H9 (cell line): Measurements from ENCODE around the gene RDH13. TPM values are rescaled to one million over a fixed set of nuclear protein-coding genes. Genes with fewer than 3 reads are reported as not detected.

Source experiments
- DNase-seq: peaks from one replicate; pipeline ENCODE4 v3.0.0-alpha.2; 2017
- H2AFZ ChIP-seq: one replicate; pipeline ENCODE4 v1.6.1; 2013; ENCODE audit warnings: mild to moderate bottlenecking, low read length, control low read depth, moderate library complexity
- H2AK5ac ChIP-seq: 2 replicates; pipeline ENCODE4 v1.6.1; 2013; ENCODE audit warnings: low read length, control low read depth, mixed read lengths; ENCODE audit not compliant: insufficient read length
- H2BK120ac ChIP-seq: one replicate; pipeline ENCODE4 v1.6.1; 2013; ENCODE audit warnings: low read depth, mild to moderate bottlenecking, low read length, control low read depth, inconsistent platforms; ENCODE audit not compliant: poor library complexity, severe bottlenecking
- H2BK12ac ChIP-seq: 2 replicates; pipeline ENCODE4 v1.6.1; 2013; ENCODE audit warnings: low read length, control low read depth, mixed read lengths, low read depth; ENCODE audit not compliant: insufficient read length
- H2BK15ac ChIP-seq: 2 replicates; pipeline ENCODE4 v1.6.1; 2013; ENCODE audit warnings: low read depth, low read length, control low read depth
- H2BK20ac ChIP-seq: one replicate; pipeline ENCODE4 v1.6.1; 2013; ENCODE audit warnings: low read depth, mild to moderate bottlenecking, low read length, control low read depth, inconsistent platforms; ENCODE audit not compliant: poor library complexity, severe bottlenecking
- H2BK5ac ChIP-seq: 2 replicates; pipeline ENCODE4 v1.6.1; 2013; ENCODE audit warnings: low read length, control low read depth, mixed read lengths; ENCODE audit not compliant: insufficient read length
- H3K14ac ChIP-seq: 2 replicates; pipeline ENCODE4 v1.6.1; 2013; ENCODE audit warnings: low read length, control low read depth; ENCODE audit not compliant: insufficient read depth
- H3K18ac ChIP-seq: 2 replicates; pipeline ENCODE4 v1.6.1; 2013; ENCODE audit warnings: low read depth, mild to moderate bottlenecking, mixed read lengths, low read length, control low read depth; ENCODE audit not compliant: insufficient read length
- H3K23ac ChIP-seq: 2 replicates; pipeline ENCODE4 v1.6.1; 2013; ENCODE audit warnings: low read length, control low read depth, mixed read lengths, low read depth; ENCODE audit not compliant: insufficient read length
- H3K23me2 ChIP-seq: 2 replicates; pipeline ENCODE4 v1.6.1; 2013; ENCODE audit warnings: low read depth, mild to moderate bottlenecking, mixed read lengths, low read length, control low read depth; ENCODE audit not compliant: insufficient read length, poor library complexity, severe bottlenecking
- H3K27ac ChIP-seq: 2 replicates; pipeline ENCODE4 v1.5.1; 2013; ENCODE audit warnings: low read length, control low read depth, mixed read lengths, low read depth; ENCODE audit not compliant: insufficient read length
- H3K27me3 ChIP-seq: 2 replicates; pipeline ENCODE4 v1.6.1; 2013; ENCODE audit warnings: low read length, control low read depth, inconsistent platforms; ENCODE audit not compliant: insufficient read depth
- H3K4ac ChIP-seq: 2 replicates; pipeline ENCODE4 v1.6.1; 2013; ENCODE audit warnings: low read depth, mild to moderate bottlenecking, control low read depth, inconsistent platforms, low read length, moderate library complexity
- H3K4me1 ChIP-seq: 2 replicates; pipeline ENCODE4 v1.6.1; 2013; ENCODE audit warnings: low read length, control low read depth, inconsistent platforms; ENCODE audit not compliant: insufficient read depth
- H3K4me2 ChIP-seq: 2 replicates; pipeline ENCODE4 v1.6.1; 2013; ENCODE audit warnings: low read length, control low read depth, mixed read lengths; ENCODE audit not compliant: insufficient read length, insufficient read depth
- H3K56ac ChIP-seq: 2 replicates; pipeline ENCODE4 v1.6.1; 2013; ENCODE audit warnings: low read depth, mild to moderate bottlenecking, mixed read lengths, low read length, control low read depth; ENCODE audit not compliant: insufficient read length
- H3K79me1 ChIP-seq: 2 replicates; pipeline ENCODE4 v1.6.1; 2013; ENCODE audit warnings: low read depth, mild to moderate bottlenecking, moderate library complexity, low read length, control low read depth, inconsistent platforms; ENCODE audit not compliant: insufficient read depth, poor library complexity, severe bottlenecking
- H3K79me2 ChIP-seq: 2 replicates; pipeline ENCODE4 v1.6.1; 2013; ENCODE audit warnings: low read length, control low read depth, inconsistent platforms; ENCODE audit not compliant: insufficient read depth
- H3K9ac ChIP-seq: 2 replicates; pipeline ENCODE4 v1.6.1; 2013; ENCODE audit warnings: low read length, control low read depth, mixed read lengths; ENCODE audit not compliant: insufficient read length; ENCODE audit errors: extremely low read depth
- H3K9me3 ChIP-seq: one replicate; pipeline ENCODE4 v1.6.1; 2013; ENCODE audit warnings: low read depth, low read length, inconsistent platforms; ENCODE audit not compliant: control insufficient read depth
- H3T11ph ChIP-seq: one replicate; pipeline ENCODE4 v1.6.1; 2013; ENCODE audit warnings: mild to moderate bottlenecking, low read length, control low read depth, inconsistent platforms
- H4K20me1 ChIP-seq: one replicate; pipeline ENCODE4 v1.6.1; 2013; ENCODE audit not compliant: control insufficient read depth, insufficient read length, insufficient read depth
- H4K5ac ChIP-seq: 2 replicates; pipeline ENCODE4 v1.6.1; 2013; ENCODE audit warnings: low read depth, mild to moderate bottlenecking, mixed read lengths, low read length, control low read depth; ENCODE audit not compliant: insufficient read length
- H4K8ac ChIP-seq: replicated peaks from 2 replicates; pipeline ENCODE4 v1.6.1; 2013; ENCODE audit warnings: low read length, control low read depth, mixed read lengths, low read depth; ENCODE audit not compliant: insufficient read length
- H4K91ac ChIP-seq: 2 replicates; pipeline ENCODE4 v1.6.1; 2013; ENCODE audit warnings: low read depth, mild to moderate bottlenecking, moderate library complexity, mixed read lengths, low read length, control low read depth; ENCODE audit not compliant: insufficient read length
- H3K27ac Mint-ChIP-seq, 3 experiments: 2 replicates in 2 of 3; 3 replicates in 1 of 3; pipeline ENCODE4 v1.8.0; 2020 to 2021; ENCODE audit warnings: mixed read lengths in 3 of 3, mild to moderate bottlenecking in 1 of 3, moderate library complexity in 1 of 3
- H3K27me3 Mint-ChIP-seq: 2 replicates; pipeline ENCODE4 v1.8.0; 2021; ENCODE audit warnings: low read depth, mild to moderate bottlenecking, moderate library complexity, mixed read lengths
- H3K36me3 Mint-ChIP-seq, 3 experiments: 2 replicates in 2 of 3; 3 replicates in 1 of 3; pipeline ENCODE4 v1.8.0; 2020 to 2021; ENCODE audit warnings: low read depth in 3 of 3, mixed read lengths in 3 of 3; ENCODE audit not compliant: insufficient read depth in 1 of 3
- H3K4me1 Mint-ChIP-seq, 2 experiments: 2 replicates each; pipeline ENCODE4 v1.8.0; 2020; ENCODE audit warnings: mixed read lengths in 2 of 2
- H3K4me3 Mint-ChIP-seq, 2 experiments: 2 replicates in 1 of 2; 3 replicates in 1 of 2; pipeline ENCODE4 v1.8.0; 2020 to 2021; ENCODE audit warnings: mild to moderate bottlenecking in 2 of 2, mixed read lengths in 2 of 2, moderate library complexity in 1 of 2
- H3K9me3 Mint-ChIP-seq, 2 experiments: 2 replicates in 1 of 2; 3 replicates in 1 of 2; pipeline ENCODE4 v1.8.0; 2020; ENCODE audit warnings: mild to moderate bottlenecking in 2 of 2, mixed read lengths in 2 of 2, moderate library complexity in 1 of 2
- CTCF ChIP-seq: fragments of 200-600 bp; sonication (generic); conservative IDR thresholded peaks from 3 replicates; pipeline ENCODE4 v1.8.0; 2021; ENCODE audit warnings: antibody characterized with exemption, mild to moderate bottlenecking
- WGBS: extraction: QIAGEN DNeasy Blood & Tissue Kit; methylation state at CpG from one replicate; pipeline ENCODE4 v1.1.7; 2013; ENCODE audit warnings: missing lambda C conversion rate, low lambda C conversion rate, mixed read lengths; ENCODE audit not compliant: insufficient read length; ENCODE audit errors: extremely low coverage; 5-methylcytosine and 5-hydroxymethylcytosine counted together
- total RNA-seq: library from RNA; stranded (reverse); gene quantifications from 2 replicates; pipeline ENCODE4 v1.2.1, GENCODE V29; 2021

RDH13 gene
- total RNA-seq, 1 experiment from 2014 or later: 21.5 TPM

- Histone ChIP-seq H3K79me2 (no peaks in the 10 kb centered on the region), H2AK5ac (no peak overlapping the region), H3K9ac (no peak overlapping the region), H3K27me3 (no peaks in the 10 kb centered on the region), H4K5ac (no peak overlapping the region), H3T11ph (no peak overlapping the region), H4K8ac (no peak overlapping the region), H3K27ac (no peak overlapping the region), H2BK15ac (no peak overlapping the region), H3K4me2 (no peak overlapping the region), H3K56ac (no peak overlapping the region), H3K9me3 (no peaks in the 10 kb centered on the region), H2BK20ac (no peak overlapping the region), H3K14ac (no peak overlapping the region), H2BK5ac (no peak overlapping the region), H2BK120ac (no peak overlapping the region), H2BK12ac (no peak overlapping the region), H2AFZ (no peak overlapping the region), H3K23ac (no peak overlapping the region), H4K91ac (no peak overlapping the region), H4K20me1 (no peaks in the 10 kb centered on the region), H3K4me1 (no peaks in the 10 kb centered on the region), H3K23me2 (no peaks in the 10 kb centered on the region), H3K18ac (no peak overlapping the region), H3K4ac (no peak overlapping the region), H3K79me1 (no peaks in the 10 kb centered on the region)
- Mint-ChIP-seq H3K4me3 (no peak overlapping the region), H3K9me3 (no peaks in the 10 kb centered on the region), H3K4me1 (no peaks in the 10 kb centered on the region), H3K36me3 (peaks cover 38 to 86% (median 58%) of the 10 kb centered on the region in 3 experiments; a peak in 6 of 7 replicates), H3K27ac (no peak overlapping the region), H3K27me3 (no peaks in the 10 kb centered on the region)
- DNase-seq: no peak
- WGBS: no CpG with 5 or more reads among the region's 7 CpGs
- no peak for TF ChIP-seq CTCF
These were observed 9.2 kb downstream of the RDH13 start for GRCh38 chr19:55053735-55054134.
